AG04449 (cell line): ENCODE measurements around the gene HADHB.
"Not testable (repeated sequence)": the region's sequence is repeated elsewhere in the genome, so short reads cannot be mapped to it uniquely, and the experiment has no call there.

Experiments
- CTCF ChIA-PET: fragments of 350-600 bp; formaldehyde crosslinking; extraction: SDS; loops from one replicate; lab custom pipeline; 2021; ENCODE audit warnings: antibody characterized with exemption; lab: Yijun Ruan, JAX
- POLR2A ChIA-PET: fragments of 400-600, 350-600 bp; formaldehyde crosslinking; extraction: SDS; loops from one replicate; lab custom pipeline; 2020; ENCODE audit warnings: antibody characterized with exemption, inconsistent platforms; lab: Yijun Ruan, JAX
- DNase-seq: peaks from one replicate; pipeline ENCODE4 v3.0.0-alpha.2; 2010; ENCODE audit warnings: low read depth, low spot score
- H3K4me3 ChIP-seq: 2 replicates; pipeline ENCODE4 v1.5.1; 2011; ENCODE audit warnings: low read depth, mild to moderate bottlenecking, control low read depth, low read length
- TF ChIP-seq, protein P1 (sequence below): IDR thresholded peaks from one replicate; pipeline ENCODE4 v1.5.1; 2011; ENCODE audit warnings: mild to moderate bottlenecking, moderate library complexity, low read length, control low read depth, inconsistent platforms; ENCODE audit not compliant: insufficient read depth; ENCODE audit errors: missing control alignments

Gene HADHB

DNA sequence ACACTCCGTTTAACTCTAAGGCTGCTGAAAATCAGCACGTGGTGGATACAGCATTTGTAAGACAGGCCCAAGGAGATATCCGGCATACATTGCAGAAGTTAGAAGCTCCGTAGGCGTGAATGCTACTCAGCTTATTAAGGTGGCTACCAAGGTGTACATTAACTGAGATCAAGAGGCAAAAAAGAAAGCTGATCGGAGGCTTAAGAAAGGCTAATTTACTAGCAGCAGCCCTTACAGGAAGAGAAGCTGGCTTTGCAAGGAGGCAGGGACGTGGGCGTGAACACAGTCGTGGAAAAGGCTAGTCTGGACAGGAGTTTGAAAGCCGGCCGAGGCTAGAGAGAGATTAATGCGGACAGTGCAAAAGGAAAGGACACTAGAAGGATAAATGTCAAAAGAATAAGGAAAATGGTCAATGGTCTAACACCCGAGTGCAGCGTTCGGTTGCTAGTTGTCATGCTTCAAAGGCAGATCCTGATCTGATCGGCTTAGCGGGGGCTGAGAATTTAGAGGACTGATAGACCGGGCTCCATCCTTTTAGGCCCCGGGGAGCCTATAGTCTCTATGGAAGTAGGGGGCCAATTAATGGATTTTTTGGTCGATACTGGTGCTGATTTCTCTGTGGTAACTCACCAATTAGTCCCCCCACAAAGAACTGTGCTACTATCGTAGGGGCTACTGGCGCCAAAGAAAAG, 55.6 kb downstream of the HADHB start:
- POLR2A ChIA-PET = no interaction called here
- H3K4me3 ChIP-seq = peak overlapping the region; percentile 57
- CTCF ChIA-PET = interaction anchor here (0.9 to 1.3 kb wide), 4 partner anchors 11 to 116 kb away, joined by 3 to 4 read pairs (median 4); no protein-coding TSS in a partner anchor
- DNase-seq = no peak
- TF ChIP-seq, protein P1, sequence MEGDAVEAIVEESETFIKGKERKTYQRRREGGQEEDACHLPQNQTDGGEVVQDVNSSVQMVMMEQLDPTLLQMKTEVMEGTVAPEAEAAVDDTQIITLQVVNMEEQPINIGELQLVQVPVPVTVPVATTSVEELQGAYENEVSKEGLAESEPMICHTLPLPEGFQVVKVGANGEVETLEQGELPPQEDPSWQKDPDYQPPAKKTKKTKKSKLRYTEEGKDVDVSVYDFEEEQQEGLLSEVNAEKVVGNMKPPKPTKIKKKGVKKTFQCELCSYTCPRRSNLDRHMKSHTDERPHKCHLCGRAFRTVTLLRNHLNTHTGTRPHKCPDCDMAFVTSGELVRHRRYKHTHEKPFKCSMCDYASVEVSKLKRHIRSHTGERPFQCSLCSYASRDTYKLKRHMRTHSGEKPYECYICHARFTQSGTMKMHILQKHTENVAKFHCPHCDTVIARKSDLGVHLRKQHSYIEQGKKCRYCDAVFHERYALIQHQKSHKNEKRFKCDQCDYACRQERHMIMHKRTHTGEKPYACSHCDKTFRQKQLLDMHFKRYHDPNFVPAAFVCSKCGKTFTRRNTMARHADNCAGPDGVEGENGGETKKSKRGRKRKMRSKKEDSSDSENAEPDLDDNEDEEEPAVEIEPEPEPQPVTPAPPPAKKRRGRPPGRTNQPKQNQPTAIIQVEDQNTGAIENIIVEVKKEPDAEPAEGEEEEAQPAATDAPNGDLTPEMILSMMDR = no peak

DNA sequence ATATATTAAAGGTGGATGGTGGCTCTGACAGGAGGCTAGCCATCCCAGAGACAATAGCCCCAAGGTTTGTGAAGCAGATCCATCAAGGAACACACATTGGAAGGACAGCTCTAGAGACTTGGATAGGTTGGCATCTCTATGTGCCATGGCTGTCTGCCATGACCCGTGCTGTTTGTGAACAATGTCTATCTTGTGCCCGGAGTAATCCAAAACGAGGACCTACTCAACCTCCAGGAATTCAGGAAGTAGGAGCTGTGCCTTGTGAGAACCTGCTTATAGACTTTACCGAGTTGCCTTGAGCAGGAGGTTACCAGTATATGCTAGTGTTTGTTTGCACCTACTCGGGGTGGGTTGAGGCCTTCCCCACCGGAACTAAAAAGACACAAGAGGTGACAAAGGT, 58.1 kb downstream of the HADHB start:
- ChIA-PET POLR2A (no interaction called here), CTCF (interaction anchor here (1.0 to 1.1 kb wide), 2 partner anchors 10 to 17 kb away, joined by 3 read pairs; no protein-coding TSS in a partner anchor)
- no peak overlapping the region for H3K4me3 ChIP-seq
- no peak for DNase-seq
- TF ChIP-seq, protein P1 = no peak

- H3K4me3 ChIP-seq, DNase-seq: not testable (repeated sequence)
- ChIA-PET CTCF (interaction anchor here (1.0 to 1.9 kb wide), 3 partner anchors 10 to 25 kb away, joined by 3 to 4 read pairs (median 3); no protein-coding TSS in a partner anchor), POLR2A (interaction anchor here (0.6 kb wide), 1 partner anchor 71 kb away, joined by 3 read pairs; no protein-coding TSS in a partner anchor)
Measured at GRCh38 chr2:26305094-26305493, 60.4 kb downstream of the HADHB start.

GRCh38 chr2:26305540-26305939, 60.8 kb downstream of the HADHB start:
- ChIA-PET CTCF (interaction anchor here (0.6 to 1.2 kb wide), 3 partner anchors 10 to 157 kb away, joined by 3 read pairs; no protein-coding TSS in a partner anchor), POLR2A (interaction anchor here (0.6 kb wide), 1 partner anchor 71 kb away, joined by 3 read pairs; no protein-coding TSS in a partner anchor)
- TF ChIP-seq, protein P1 = no peak
- no peak for DNase-seq
- H3K4me3 ChIP-seq = no peak overlapping the region

DNA sequence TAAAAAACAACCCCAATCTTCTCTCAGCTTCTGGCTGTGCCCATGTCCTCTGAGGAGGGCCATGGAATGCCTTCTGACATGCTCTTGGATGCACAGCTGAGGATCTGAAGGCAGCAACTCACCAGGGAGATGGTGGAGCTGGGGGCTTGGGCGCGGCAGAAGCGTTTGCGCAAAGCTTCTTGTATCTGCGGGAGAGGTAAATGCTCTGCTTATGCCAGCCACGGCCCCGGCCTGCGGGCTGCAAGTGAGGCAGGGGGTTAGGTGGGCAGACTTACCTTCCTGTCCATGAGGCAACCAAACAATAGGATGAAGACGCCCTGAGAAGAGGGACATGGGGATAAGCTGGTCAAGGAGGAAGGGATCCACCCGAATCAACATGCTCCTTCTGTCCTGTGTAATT, 65.2 kb downstream of the HADHB start:
- CTCF ChIA-PET = interaction anchor here (1.0 to 1.2 kb wide), 2 partner anchors 9 to 20 kb away, joined by 3 to 5 read pairs; no protein-coding TSS in a partner anchor
- no peak for DNase-seq
- TF ChIP-seq, protein P1 = no peak
- no peak overlapping the region for H3K4me3 ChIP-seq
- POLR2A ChIA-PET = no interaction called here

- DNase-seq = no peak
- ChIA-PET CTCF (interaction anchor here (1.0 kb wide), 1 partner anchor 10 kb away, joined by 3 read pairs; no protein-coding TSS in a partner anchor), POLR2A (no interaction called here)
- TF ChIP-seq, protein P1 = no peak
- no peak overlapping the region for H3K4me3 ChIP-seq
Measured at GRCh38 chr2:26312471-26312870, 67.7 kb downstream of the HADHB start.
